H1 (cell line): Measurements from ENCODE around the gene PTPRC. TPM values are rescaled to one million over a fixed set of nuclear protein-coding genes. Genes with fewer than 3 reads are reported as not detected.

Source experiments
- CTCF ChIA-PET: fragments of 300-600 bp; sonication (Branson Sonifier 250); formaldehyde crosslinking; loops from one replicate; lab custom pipeline; 2021; ENCODE audit not compliant: partially characterized antibody; lab: Charles Lee
- POLR2A ChIA-PET: fragments of 300-600 bp; sonication (Branson Sonifier 250); formaldehyde crosslinking; loops from one replicate; lab custom pipeline; 2021; ENCODE audit warnings: inconsistent platforms; ENCODE audit not compliant: partially characterized antibody; lab: Charles Lee
- DNase-seq, 2 experiments: peaks; one replicate each; pipeline versions ENCODE4 v3.0.0 to v3.0.0-alpha.2; 2010 to 2022; ENCODE audit warnings: low spot score in 2 of 2, low read depth in 1 of 2, mixed read lengths in 1 of 2
- FAIRE-seq: peaks from 2 replicates; lab custom pipeline; 2011; peaks lifted over from hg19 to GRCh38; lab: Jason Lieb, UNC
- H2AFZ ChIP-seq: 2 replicates; pipeline ENCODE4 v1.8.1; 2012; ENCODE audit warnings: low read length, inconsistent platforms
- H2AK5ac ChIP-seq: 2 replicates; pipeline ENCODE4 v1.6.1; 2013; ENCODE audit warnings: low read depth, low read length
- H2BK120ac ChIP-seq: replicated peaks from 2 replicates; pipeline ENCODE3; 2013; ENCODE audit warnings: low read depth, low read length, inconsistent platforms
- H2BK12ac ChIP-seq: 2 replicates; pipeline ENCODE4 v1.6.1; 2013; ENCODE audit warnings: low read depth, low read length
- H2BK15ac ChIP-seq: 2 replicates; pipeline ENCODE4 v1.6.1; 2013; ENCODE audit warnings: low read length
- H2BK20ac ChIP-seq: 2 replicates; pipeline ENCODE4 v1.6.1; 2013; ENCODE audit warnings: low read length
- H2BK5ac ChIP-seq: 2 replicates; pipeline ENCODE4 v1.6.1; 2013; ENCODE audit warnings: low read depth, low read length
- H3K14ac ChIP-seq: 2 replicates; pipeline ENCODE4 v1.6.1; 2013; ENCODE audit warnings: inconsistent platforms; ENCODE audit not compliant: insufficient read length
- H3K18ac ChIP-seq: 2 replicates; pipeline ENCODE4 v1.6.1; 2013; ENCODE audit warnings: low read length; ENCODE audit errors: extremely low read depth
- H3K23ac ChIP-seq: 2 replicates; pipeline ENCODE4 v1.6.1; 2013; ENCODE audit warnings: inconsistent platforms; ENCODE audit not compliant: insufficient read length
- H3K23me2 ChIP-seq: 2 replicates; pipeline ENCODE4 v1.6.1; 2013; ENCODE audit warnings: low read depth, low read length
- H3K27ac ChIP-seq: 2 replicates; pipeline ENCODE4 v1.6.1; 2011; ENCODE audit warnings: low read depth, low read length, inconsistent platforms
- H3K27me3 ChIP-seq, 4 experiments: replicated peaks in 1 of 4; 1 replicate in 1 of 4; 2 replicates in 3 of 4; pipeline versions ENCODE4 v1.6.1 to v1.8.1; 2011 to 2013; ENCODE audit warnings: low read length in 3 of 4, mild to moderate bottlenecking in 3 of 4, inconsistent platforms in 2 of 4, mixed read lengths in 2 of 4, moderate library complexity in 1 of 4; ENCODE audit not compliant: control insufficient read depth in 3 of 4, insufficient read depth in 3 of 4; ENCODE audit errors: extremely low read depth in 1 of 4
- H3K36me3 ChIP-seq, 4 experiments: 2 replicates each; pipeline versions ENCODE4 v1.6.1 to v1.8.1; 2011 to 2013; ENCODE audit warnings: mild to moderate bottlenecking in 4 of 4, low read length in 3 of 4, moderate library complexity in 2 of 4, control low read depth in 1 of 4, inconsistent platforms in 1 of 4; ENCODE audit not compliant: insufficient read depth in 4 of 4, control insufficient read depth in 2 of 4
- H3K4ac ChIP-seq: replicated peaks from 2 replicates; pipeline ENCODE3; 2013; ENCODE audit warnings: low read length, low read depth, mixed read lengths, inconsistent platforms; ENCODE audit not compliant: insufficient read length
- H3K4me1 ChIP-seq, 4 experiments: replicated peaks in 1 of 4; 1 replicate in 1 of 4; 2 replicates in 3 of 4; pipeline versions ENCODE4 v1.6.1 to v1.8.1; 2011 to 2013; ENCODE audit warnings: low read length in 3 of 4, inconsistent platforms in 2 of 4, mixed read lengths in 1 of 4; ENCODE audit not compliant: insufficient read depth in 4 of 4, control insufficient read depth in 3 of 4
- H3K4me2 ChIP-seq, 2 experiments: 2 replicates each; pipeline versions ENCODE4 v1.6.1 to v1.8.1; 2011 to 2013; ENCODE audit warnings: low read depth in 2 of 2, low read length in 2 of 2, control low read depth in 1 of 2, inconsistent platforms in 1 of 2, mild to moderate bottlenecking in 1 of 2; ENCODE audit not compliant: insufficient read depth in 1 of 2
- H3K4me3 ChIP-seq, 4 experiments: fragments of 200-600, 300-600 bp in 1 of 4; sonication (generic), shearing (Covaris generic), sonication (Bioruptor Twin) in 1 of 4; 2 replicates each; pipeline versions ENCODE4 v1.5.1 to v1.8.1; 2011 to 2016; ENCODE audit warnings: low read length in 4 of 4, low read depth in 3 of 4, control low read depth in 2 of 4, inconsistent platforms in 2 of 4, mild to moderate bottlenecking in 2 of 4, mixed read lengths in 1 of 4, moderate library complexity in 1 of 4; ENCODE audit not compliant: insufficient read depth in 2 of 4; ENCODE audit errors: extremely low read depth in 1 of 4
- H3K56ac ChIP-seq: replicated peaks from 2 replicates; pipeline ENCODE3; 2013; ENCODE audit warnings: low read depth, mild to moderate bottlenecking, mixed read lengths, low read length, inconsistent platforms; ENCODE audit not compliant: insufficient read length
- H3K79me1 ChIP-seq: 2 replicates; pipeline ENCODE4 v1.6.1; 2013; ENCODE audit warnings: low read depth, low read length, control low read depth
- H3K79me2 ChIP-seq, 2 experiments: 2 replicates each; pipeline versions ENCODE4 v1.6.1 to v1.8.1; 2012 to 2013; ENCODE audit warnings: low read length in 2 of 2, mild to moderate bottlenecking in 2 of 2, inconsistent platforms in 1 of 2; ENCODE audit not compliant: insufficient read depth in 2 of 2, control insufficient read depth in 1 of 2
- H3K9ac ChIP-seq, 4 experiments: replicated peaks in 1 of 4; 1 replicate in 1 of 4; 2 replicates in 3 of 4; pipeline versions ENCODE4 v1.6.1 to v1.8.1; 2011 to 2013; ENCODE audit warnings: low read depth in 3 of 4, low read length in 3 of 4, control low read depth in 2 of 4, mild to moderate bottlenecking in 2 of 4, moderate library complexity in 2 of 4, inconsistent platforms in 1 of 4; ENCODE audit errors: extremely low read depth in 1 of 4
- H3K9me3 ChIP-seq, 2 experiments: 2 replicates each; pipeline versions ENCODE4 v1.6.1 to v1.8.1; 2012 to 2013; ENCODE audit warnings: mild to moderate bottlenecking in 2 of 2, moderate library complexity in 2 of 2, control low read depth in 1 of 2, inconsistent platforms in 1 of 2, low read depth in 1 of 2, low read length in 1 of 2, mixed read lengths in 1 of 2; ENCODE audit not compliant: insufficient read depth in 2 of 2
- H4K20me1 ChIP-seq, 2 experiments: replicated peaks in 1 of 2; 2 replicates each; pipeline versions ENCODE3 to v1.8.1; 2011 to 2013; ENCODE audit warnings: inconsistent platforms in 2 of 2, low read length in 2 of 2, mild to moderate bottlenecking in 1 of 2; ENCODE audit not compliant: insufficient read depth in 2 of 2, control insufficient read depth in 1 of 2
- H4K5ac ChIP-seq: 2 replicates; pipeline ENCODE4 v1.6.1; 2013; ENCODE audit warnings: low read length, low read depth, mixed read lengths, inconsistent platforms; ENCODE audit not compliant: insufficient read length
- H4K8ac ChIP-seq: 2 replicates; pipeline ENCODE4 v1.8.0; 2013; ENCODE audit warnings: mild to moderate bottlenecking, moderate library complexity, low read length, inconsistent platforms; ENCODE audit not compliant: insufficient read depth; ENCODE audit errors: extremely low read depth
- H4K91ac ChIP-seq: replicated peaks from 2 replicates; pipeline ENCODE3; 2013; ENCODE audit warnings: low read length, mixed read lengths, inconsistent platforms; ENCODE audit not compliant: insufficient read length
- POLR2A ChIP-seq, 2 experiments: IDR thresholded peaks; 1 replicate in 1 of 2; 2 replicates in 1 of 2; pipeline ENCODE4 v1.6.1; 2011; ENCODE audit warnings: low read depth in 2 of 2, low read length in 2 of 2, mild to moderate bottlenecking in 2 of 2; ENCODE audit errors: control extremely low read depth in 1 of 2
- TAF7 ChIP-seq: optimal IDR thresholded peaks from 2 replicates; pipeline ENCODE3; 2011; ENCODE audit warnings: low read depth, mild to moderate bottlenecking, inconsistent platforms, low read length, moderate library complexity, borderline replicate concordance
- YY1 ChIP-seq: IDR thresholded peaks from 2 replicates; pipeline ENCODE4 v1.6.1; 2011; ENCODE audit warnings: low read depth, mild to moderate bottlenecking, low read length
- WGBS, 2 experiments: shearing (Covaris generic) in 1 of 2; methylation state at CpG; one replicate each; pipeline versions ENCODE4 v1.1.6 to v1.1.7; 2013 to 2015; ENCODE audit warnings: low lambda C conversion rate in 2 of 2, mixed read lengths in 2 of 2, inconsistent platforms in 1 of 2, low coverage in 1 of 2, missing lambda C conversion rate in 1 of 2; ENCODE audit not compliant: insufficient replicate concordance in 2 of 2, insufficient coverage in 1 of 2, insufficient read length in 1 of 2; ENCODE audit errors: extremely low coverage in 1 of 2, missing lambda C conversion rate in 1 of 2; 5-methylcytosine and 5-hydroxymethylcytosine counted together
- polyA plus RNA-seq, 7 experiments: library from polyadenylated mRNA; depleted of rRNA in 3 of 7; stranded (reverse) in 5 of 7; unstranded in 2 of 7; fragments of >200 nt in 5 of 7; fragments of 200-250 nt in 2 of 7; gene quantifications; 1 replicate in 5 of 7; 2 replicates in 1 of 7; 4 replicates in 1 of 7; pipeline versions ENCODE4 v1.2.1 to v1.2.3, GENCODE V29; 2011 to 2013; ENCODE audit warnings: missing spikeins in 2 of 7, mixed read lengths in 2 of 7
- total RNA-seq: library from RNA; stranded (reverse); fragmentation: NEBNext Ultra II Directional; extraction: Animal tissue kit (Norgen Biotek cat#: 25700); gene quantifications from 2 replicates; pipeline ENCODE4 v1.2.1, GENCODE V29; 2021

The PTPRC gene
- total and polyA plus RNA-seq, 2 of the 8 experiments (the other 6 are each of a cell fraction or from before 2014, with no cell fraction given), result 0.05 TPM; not detected in 1

DNA sequence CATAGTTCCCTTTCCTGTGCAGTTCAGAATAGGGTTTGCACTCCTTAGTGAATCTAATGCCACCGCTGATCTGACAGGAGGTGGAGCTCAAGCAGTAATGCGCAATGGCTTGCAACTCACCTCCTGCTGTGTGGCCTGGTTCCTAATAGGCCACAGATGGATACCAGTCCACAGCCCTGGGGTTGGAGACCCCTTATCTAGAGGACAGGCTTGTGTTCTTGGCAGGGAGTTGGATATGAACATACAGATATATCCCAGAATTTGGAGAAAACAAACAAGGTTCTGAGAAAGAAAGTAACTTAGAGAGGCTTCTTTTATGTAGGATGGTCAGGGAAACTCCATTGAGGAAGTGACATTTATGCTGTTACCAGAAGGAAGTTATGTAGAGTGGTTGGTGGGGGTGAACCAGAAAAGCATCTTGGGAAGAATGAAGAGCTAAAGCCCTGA lies 5.1 kb upstream of the PTPRC start:
- H4K91ac ChIP-seq, result no peak overlapping the region
- H3K4me3 ChIP-seq, result no peak overlapping the region
- no peak for TF ChIP-seq TAF7
- TF ChIP-seq YY1, result no peak
- TF ChIP-seq POLR2A (IDR thresholded peaks at IDR 0.05; ENCODE audit: control extremely low read depth in 1 of 2, low read depth in 2 of 2, low read length in 2 of 2), result no peak
- no peaks in the 10 kb centered on the region for H3K4me1 ChIP-seq
- H4K20me1 ChIP-seq, result no peaks in the 10 kb centered on the region
- no peaks in the 10 kb centered on the region for H3K79me2 ChIP-seq
- H3K18ac ChIP-seq, result no peak overlapping the region
- no peak overlapping the region for H3K23ac ChIP-seq
- H2BK5ac ChIP-seq, result no peak overlapping the region
- H3K9ac ChIP-seq, result no peak overlapping the region
- H3K27me3 ChIP-seq, result no peaks in the 10 kb centered on the region
- H2AK5ac ChIP-seq, result no peak overlapping the region
- no peak overlapping the region for H2BK120ac ChIP-seq
- no peak overlapping the region for H2BK15ac ChIP-seq
- no peak overlapping the region for H3K4ac ChIP-seq
- POLR2A ChIA-PET, result no interaction called here
- H3K9me3 ChIP-seq, result no peaks in the 10 kb centered on the region
- no peak overlapping the region for H3K4me2 ChIP-seq
- no peak overlapping the region for H2AFZ ChIP-seq
- no peak overlapping the region for H3K14ac ChIP-seq
- H2BK20ac ChIP-seq, result no peak overlapping the region
- no peak overlapping the region for H3K27ac ChIP-seq
- H3K36me3 ChIP-seq, result no peaks in the 10 kb centered on the region
- CTCF ChIA-PET, result no interaction called here
- no peak overlapping the region for H4K8ac ChIP-seq
- no peak overlapping the region for H3K56ac ChIP-seq
- no peak for FAIRE-seq
- no peak overlapping the region for H4K5ac ChIP-seq
- H3K79me1 ChIP-seq, result no peaks in the 10 kb centered on the region
- H3K23me2 ChIP-seq, result no peaks in the 10 kb centered on the region
- no peak for DNase-seq
- no peak overlapping the region for H2BK12ac ChIP-seq
- WGBS, 2 experiments, result 100% methylated on average over 2 of the region's 2 CpGs; no CpG with 5 or more reads in 1 of the 2 experiments
